Activated T-cell treated with anti-CD3 and anti-CD28 coated beads for 24 hours (primary cell): ENCODE results near the gene USP15.
"Not testable (repeated sequence)": the region's sequence is repeated elsewhere in the genome, so short reads cannot be mapped to it uniquely, and the experiment has no call there.

ENCODE experiments used
- DNase-seq: peaks from one replicate; pipeline ENCODE4 v3.0.0-alpha.2; 2020; ENCODE audit warnings: low read depth

The USP15 gene

GRCh38 chr12:62328296-62328921 is 68.2 kb downstream of the USP15 start:
- no peak for DNase-seq

GRCh38 chr12:62331306-62331705 is 71.1 kb downstream of the USP15 start:
- no peak for DNase-seq

GRCh38 chr12:62332598-62332997 is 72.4 kb downstream of the USP15 start:
- no peak for DNase-seq

- no peak for DNase-seq
These were observed 74.9 kb downstream of the USP15 start for GRCh38 chr12:62335057-62335456.

DNA sequence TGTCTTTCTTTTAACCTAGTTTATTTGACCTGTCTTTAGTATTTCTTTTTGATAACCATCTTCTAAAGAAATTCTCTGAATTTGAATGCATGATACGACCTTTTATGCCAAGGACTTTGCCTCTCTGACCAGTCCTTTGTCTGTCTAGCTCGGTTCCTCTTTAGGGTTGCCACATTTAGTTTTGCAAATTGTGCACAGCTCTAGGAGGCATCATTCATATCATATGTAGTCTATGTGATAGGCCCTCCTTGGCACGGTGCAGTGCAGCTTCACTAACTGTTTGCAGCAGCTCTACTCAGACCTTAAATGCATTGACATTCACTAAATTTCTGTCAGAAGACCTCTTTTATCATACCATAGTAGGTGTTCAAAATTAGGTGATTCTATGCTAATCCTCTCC is 75.6 kb downstream of the USP15 start:
- DNase-seq, result no peak

DNA sequence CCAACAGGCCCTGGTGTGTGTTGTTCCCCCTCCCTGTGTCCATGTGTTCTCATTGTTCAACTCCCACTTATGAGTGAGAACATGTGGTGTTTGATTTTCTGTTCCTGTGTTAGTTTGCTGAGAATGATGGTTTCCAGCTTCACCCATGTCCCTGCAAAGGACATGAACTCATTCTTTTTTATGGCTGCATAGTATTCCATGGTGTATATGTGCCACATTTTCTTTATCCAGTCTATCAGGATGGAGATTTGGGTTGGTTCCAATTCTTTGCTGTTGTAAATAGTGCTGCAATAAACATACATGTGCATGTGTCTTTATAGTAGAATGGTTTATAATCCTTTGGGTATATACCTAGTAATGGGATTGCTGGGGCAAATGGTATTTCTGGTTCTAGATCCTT is 77.4 kb downstream of the USP15 start:
- not testable (repeated sequence) for DNase-seq

DNA sequence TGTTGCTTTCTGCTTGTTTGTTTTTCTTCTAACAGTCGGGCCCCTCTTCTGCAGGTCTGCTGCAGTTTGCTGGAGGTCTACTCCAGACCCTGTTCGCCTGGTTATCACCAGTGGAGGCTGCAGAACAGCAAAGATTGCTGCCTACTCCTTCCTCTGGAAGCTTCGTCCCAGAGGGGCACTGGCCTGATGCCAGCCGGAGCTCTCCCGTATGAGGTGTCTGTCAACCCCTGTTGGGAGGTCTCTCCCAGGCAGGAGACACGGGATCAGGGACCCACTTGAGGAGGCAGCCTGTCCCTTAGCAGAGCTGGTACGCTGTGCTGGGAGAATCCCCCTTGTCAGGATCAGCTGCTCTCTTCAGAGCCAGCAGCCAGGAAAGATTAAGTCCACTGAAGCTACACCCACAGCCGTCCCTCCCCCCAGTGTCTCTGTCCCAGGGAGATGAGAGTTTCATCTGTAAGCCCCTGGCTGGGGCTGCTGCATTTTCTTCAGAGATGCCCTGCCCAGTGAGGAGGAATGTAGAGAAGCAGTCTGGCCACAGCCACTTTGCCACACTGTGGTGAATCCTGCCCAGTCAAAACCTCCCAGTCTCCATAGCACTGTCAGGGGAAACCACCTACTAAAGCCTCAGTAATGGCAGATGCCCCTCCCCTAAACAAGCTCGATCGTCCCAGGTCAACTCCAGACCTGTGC is 82.6 kb downstream of the USP15 start:
- not testable (repeated sequence) for DNase-seq

DNA sequence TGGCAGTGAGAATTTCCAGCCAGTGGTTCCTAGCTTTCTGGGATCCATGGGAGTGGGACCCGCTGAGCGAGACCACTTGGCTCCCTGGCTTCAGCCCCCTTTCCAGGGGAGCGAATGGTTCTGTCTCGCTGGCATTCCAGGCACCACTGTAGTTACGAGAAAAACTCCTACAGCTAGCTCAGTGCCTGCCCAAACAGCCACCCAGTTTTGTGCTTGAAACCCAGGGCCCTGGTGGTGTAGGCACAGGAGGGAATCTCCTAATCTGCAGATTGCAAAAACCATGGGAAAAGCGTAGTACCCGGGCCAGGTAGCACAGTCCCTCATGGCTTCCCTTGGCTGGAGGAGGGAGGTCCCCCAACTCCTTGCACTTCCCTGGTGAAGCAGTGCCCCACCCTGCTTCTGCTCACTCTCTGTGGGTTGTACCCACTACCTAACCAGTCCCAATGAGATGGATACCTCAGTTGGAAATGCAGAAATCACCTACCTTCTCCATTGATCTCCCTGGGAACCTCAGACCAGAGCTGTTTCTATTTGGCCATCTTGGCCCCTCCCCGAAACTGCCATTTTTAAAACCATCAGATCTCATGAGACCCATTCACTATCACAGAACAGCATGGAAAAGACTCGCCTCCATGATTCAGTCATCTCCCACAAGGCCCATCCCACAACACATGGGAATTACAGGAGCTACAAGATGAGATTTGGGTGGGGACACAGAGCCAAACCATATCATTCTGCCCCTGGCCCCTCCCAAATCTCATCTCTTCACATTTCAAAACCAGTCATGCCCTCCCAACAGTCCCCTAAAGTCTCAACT is 83.3 kb downstream of the USP15 start:
- not testable (repeated sequence) for DNase-seq

GRCh38 chr12:62344731-62345556 is 84.7 kb downstream of the USP15 start:
- not testable (repeated sequence) for DNase-seq

DNA sequence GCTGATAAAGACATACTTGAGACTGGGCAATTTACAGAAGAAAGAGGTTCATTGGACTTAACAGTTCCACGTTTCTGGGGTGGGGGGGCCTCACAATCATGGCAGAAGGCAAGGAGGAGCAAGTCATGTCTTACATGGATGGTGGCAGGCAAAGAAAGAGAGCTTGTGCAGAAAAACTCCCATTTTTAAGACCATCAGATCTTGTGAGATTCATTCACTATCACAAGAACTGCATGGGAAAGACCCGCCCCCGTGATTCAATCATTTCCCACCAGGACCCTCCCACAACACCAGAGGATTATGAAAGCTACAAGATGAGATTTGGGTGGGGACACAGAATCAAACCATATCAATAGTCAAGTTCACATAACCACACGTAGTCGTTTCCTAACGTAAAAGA is 85.5 kb downstream of the USP15 start:
- no peak for DNase-seq

DNA sequence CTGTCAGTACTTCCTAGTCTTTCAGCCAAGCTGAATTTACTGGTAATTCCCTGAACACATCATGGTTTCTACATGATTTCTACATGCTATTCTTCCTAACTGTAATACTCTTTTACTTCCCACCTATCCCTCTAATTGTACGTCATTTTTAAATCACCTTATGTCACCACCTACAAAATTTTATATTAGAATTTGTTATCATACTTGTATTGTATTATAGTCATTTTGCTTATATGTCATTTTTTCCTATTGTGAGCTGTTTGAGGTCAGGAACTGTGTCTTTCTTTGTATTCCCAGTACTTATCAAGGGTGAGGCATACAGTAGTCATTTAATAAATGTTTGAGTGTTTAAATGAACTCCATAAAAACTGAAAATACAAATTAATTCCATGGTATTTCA is 86.6 kb downstream of the USP15 start:
- DNase-seq, result no peak

DNA sequence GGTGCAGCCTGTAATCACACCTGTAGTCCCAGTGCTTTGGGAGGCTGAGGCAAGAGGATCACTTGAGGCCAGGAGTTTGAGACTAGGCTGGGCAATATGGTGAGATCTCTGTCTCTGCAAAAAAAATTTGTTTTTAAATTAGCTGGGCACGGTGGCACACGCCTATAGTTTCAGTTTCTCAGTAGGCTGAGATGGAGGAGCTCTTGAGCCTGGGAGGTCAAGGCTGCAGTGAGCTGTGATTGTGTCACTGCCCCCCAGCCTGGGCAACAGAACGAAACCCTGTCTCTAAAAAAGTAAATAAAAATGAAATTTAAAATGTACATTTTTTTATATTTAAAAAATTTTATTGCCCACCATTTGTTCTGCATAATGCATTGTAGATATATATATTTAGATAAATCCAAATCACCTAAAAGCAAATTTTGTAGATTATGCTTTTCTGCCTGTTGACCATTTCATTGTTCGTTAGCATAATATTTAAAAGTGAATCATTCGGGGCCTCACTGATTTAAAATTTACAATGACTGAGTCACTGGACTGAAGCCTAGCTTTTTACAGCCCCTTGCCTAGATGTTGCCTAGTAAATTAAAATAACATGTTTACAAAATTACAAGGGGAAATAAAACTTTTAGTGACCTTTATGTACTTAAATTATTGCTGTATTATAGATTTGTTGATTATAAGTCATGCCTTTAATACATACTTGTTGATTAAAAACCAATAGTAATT is 87.9 kb downstream of the USP15 start:
- no peak for DNase-seq

DNA sequence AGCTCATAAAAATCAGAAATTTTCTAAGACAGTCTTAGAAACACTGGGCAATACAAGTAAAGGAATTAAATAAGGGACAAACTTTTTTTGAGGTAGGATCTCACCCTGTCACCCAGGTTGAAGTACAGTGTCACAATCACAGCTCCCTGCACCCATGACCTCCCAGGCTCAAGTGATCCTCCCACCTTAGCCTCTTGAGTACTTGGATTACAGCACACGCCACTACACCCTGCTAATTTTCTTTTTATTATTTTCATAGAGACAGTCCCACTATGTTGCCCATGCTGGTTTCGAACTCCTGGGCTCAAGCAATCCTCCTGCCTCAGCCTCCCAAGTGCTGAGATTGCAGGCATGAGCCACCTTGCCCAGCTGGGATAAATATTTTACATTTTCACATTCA is 90.3 kb downstream of the USP15 start:
- no peak for DNase-seq

DNA sequence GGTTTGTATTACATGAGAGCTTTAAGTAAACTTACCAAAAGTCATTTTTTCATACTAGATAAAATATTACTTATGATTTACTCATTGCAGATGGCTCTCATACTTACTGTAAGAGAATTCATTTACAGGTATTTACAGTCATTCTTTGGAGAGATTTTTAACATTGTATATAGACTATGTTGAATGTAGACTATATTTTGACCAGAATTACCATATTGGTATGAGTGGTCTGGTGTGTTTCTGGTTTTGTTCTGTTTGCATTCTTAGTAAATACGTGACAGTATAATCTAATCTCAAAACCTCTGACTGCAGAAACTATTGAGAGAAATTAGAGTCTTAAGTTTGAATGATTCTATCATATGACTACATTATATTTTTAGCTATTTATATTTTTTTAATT is 91.1 kb downstream of the USP15 start:
- DNase-seq, result no peak

GRCh38 chr12:62361048-62361447 is 100.8 kb downstream of the USP15 start:
- no peak for DNase-seq

DNA sequence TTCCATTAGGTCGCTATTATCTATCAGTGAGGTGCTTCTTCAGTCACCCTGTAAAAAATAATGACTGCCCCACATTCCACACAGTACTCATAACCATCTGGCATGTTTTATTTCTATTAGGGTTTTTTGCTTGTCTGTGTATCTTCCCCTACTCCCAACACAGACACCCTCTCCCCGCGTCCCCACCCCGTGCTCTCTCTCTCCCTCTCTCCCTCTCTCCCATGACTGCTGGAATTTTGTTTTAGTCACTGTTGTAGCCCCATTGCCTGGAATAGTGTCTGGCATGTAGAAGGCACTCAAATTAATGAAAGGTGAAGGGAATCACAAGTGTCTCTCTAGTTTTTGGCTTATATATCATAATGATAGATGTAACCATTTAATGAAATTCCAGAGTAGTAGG is 103.3 kb downstream of the USP15 start:
- DNase-seq, result no peak

- DNase-seq, result not testable (repeated sequence)
These were observed 104.5 kb downstream of the USP15 start for GRCh38 chr12:62364697-62365096.

GRCh38 chr12:62365846-62366245 is 105.6 kb downstream of the USP15 start:
- not testable (repeated sequence) for DNase-seq

GRCh38 chr12:62368430-62369223 is 108.4 kb downstream of the USP15 start:
- not testable (repeated sequence) for DNase-seq

- DNase-seq, result no peak
These were observed 110.0 kb downstream of the USP15 start for GRCh38 chr12:62370189-62370588.

DNA sequence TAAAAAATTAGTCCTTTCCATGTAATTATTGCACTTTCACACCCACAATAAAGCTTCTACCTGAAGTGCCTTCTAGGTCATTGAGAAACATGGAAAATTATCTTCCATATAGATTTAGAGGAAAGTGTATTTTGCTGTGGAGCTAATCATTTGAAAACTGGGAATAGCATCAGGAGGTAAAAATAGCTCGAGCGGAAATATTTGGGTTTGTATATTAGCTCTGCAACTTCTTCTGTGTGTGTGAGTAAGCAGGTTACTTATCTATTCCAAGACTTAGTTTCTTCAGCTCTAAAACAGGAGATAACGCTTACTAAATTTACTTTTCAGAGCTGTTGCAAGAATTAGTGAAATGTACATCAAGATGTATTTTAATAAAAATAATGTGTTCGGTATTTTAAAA is 111.5 kb downstream of the USP15 start:
- no peak for DNase-seq
